ENCODE results near the gene BET1L. TPM values are rescaled to one million over a fixed set of nuclear protein-coding genes. Genes with fewer than 3 reads are reported as not detected.

The BET1L gene
- 15.8 and 19.8 TPM in 2 replicates for total RNA-seq

GRCh38 chr11:207208-207862, at the start of gene BET1L, which contains the start of gene RIC8A:
TSS of gene BET1L (minus strand) at chr11:207399. CDS start at chr11:207321, 78 bp downstream.
TSS of gene RIC8A (plus strand) at chr11:207708. CDS start at chr11:208855, 1,147 bp downstream.

GRCh38 chr11:236774-237767, 29.9 kb upstream of the BET1L start, which contains the start of gene PSMD13:
TSS of gene PSMD13 (plus strand) at chr11:236976. CDS start at chr11:237050, 74 bp downstream.

DNA sequence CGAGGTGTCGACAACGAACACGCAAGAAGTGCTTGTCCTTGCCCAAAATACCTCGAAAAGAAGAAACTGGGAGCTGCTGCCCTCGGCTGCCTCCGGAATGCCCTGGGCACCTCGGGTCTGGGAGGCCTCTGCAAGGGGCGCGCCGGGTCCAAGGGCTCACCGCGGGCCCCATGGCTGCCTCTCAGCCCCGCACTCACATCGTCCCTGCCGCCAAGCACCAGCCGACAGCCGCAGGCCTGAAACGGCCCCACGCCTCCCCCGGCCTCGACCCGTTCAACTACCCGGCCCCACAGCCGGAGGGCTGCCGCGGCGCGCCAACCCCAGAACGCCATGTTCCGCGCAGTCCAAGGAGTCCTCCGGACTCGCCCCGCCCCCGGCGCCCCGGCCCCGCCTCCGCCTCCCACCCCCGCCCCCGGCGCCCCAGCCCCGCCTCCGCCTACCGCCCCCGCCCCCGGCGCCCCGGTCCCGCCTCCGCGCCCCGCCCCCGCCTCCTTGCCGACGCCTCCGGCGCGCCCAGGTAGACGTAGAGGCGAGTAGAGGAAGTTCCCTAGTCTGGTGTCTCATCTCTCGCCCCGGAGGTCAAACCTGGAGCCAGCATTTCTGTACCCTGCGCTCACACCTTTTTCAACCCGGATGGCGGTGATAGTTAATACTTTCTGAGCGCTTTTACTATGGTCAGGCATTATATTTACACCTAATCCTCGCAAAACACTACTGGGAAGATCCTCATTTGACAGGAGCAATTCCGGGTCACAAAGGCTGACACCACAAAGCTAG, 29.0 kb upstream of the BET1L start, which contains the start of gene SIRT3:
Gene SIRT3 (minus strand): TSS at position 346 of the 777 bp plus-strand sequence. CDS start 14 bp downstream, at position 332.

DNA sequence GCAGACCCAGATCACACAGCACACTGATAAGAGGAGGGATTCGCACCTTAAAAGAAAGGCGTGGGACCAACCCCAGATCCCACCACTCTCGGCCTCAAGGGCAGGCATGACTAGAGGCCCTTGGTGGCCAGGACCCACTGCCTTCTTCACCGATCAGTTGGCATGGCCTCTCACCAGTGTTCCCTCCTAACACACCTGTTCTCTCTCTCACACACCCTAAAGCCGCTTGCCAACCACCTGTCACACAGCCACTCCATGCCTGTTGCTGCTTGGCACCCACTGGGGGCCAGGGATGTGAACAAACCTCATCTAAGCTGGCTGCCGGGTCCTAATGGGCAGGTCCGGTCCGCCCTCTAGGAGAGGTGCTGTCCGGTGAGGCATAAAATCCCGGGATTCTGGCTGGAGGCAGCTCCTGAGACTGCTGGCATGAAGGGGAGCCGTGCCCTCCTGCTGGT, 14.5 kb downstream of the BET1L start, which contains the start of gene SCGB1C1:
Gene SCGB1C1 (plus strand): TSS at position 405 of the 455 bp plus-strand sequence. CDS start 22 bp downstream, at position 427.

Other genes with a start within 250 kb of the BET1L start
- not detected in 2 replicates for gene SCGB1C1, start 14.3 kb downstream of the BET1L start, total RNA-seq
- 155 and 193 TPM in 2 replicates for gene RIC8A, start 309 bp upstream of the BET1L start, total RNA-seq
- 5.8 and 10.2 TPM in 2 replicates for gene SIRT3, start 28.9 kb upstream of the BET1L start, total RNA-seq
- gene PSMD13, start 29.6 kb upstream of the BET1L start, total RNA-seq: 139 and 151 TPM in 2 replicates
- not detected in 2 replicates for gene NLRP6, start 71.0 kb upstream of the BET1L start, total RNA-seq
- gene PGGHG, start 81.7 kb upstream of the BET1L start, total RNA-seq: 7.5 and 14.0 TPM in 2 replicates
- gene IFITM5, start 92.1 kb upstream of the BET1L start, total RNA-seq: not detected in 2 replicates
- 57.8 and 90.5 TPM in 2 replicates for gene IFITM2, start 100.4 kb upstream of the BET1L start, total RNA-seq
- gene IFITM1, start 106.6 kb upstream of the BET1L start, total RNA-seq: 49.6 and 79.5 TPM in 2 replicates
- gene IFITM3, start 113.5 kb upstream of the BET1L start, total RNA-seq: 75.0 and 101 TPM in 2 replicates
- gene B4GALNT4, start 162.1 kb upstream of the BET1L start, total RNA-seq: 1.9 and 3.6 TPM in 2 replicates
- gene PKP3, start 186.8 kb upstream of the BET1L start, total RNA-seq: 1.3 and 1.6 TPM in 2 replicates
- gene SIGIRR, start 207.6 kb upstream of the BET1L start, total RNA-seq: 13.1 and 13.8 TPM in 2 replicates
- gene ANO9, start 234.6 kb upstream of the BET1L start, total RNA-seq: not detected in 2 replicates
- 30.9 and 42.6 TPM in 2 replicates for gene PTDSS2, start 242.9 kb upstream of the BET1L start, total RNA-seq

All from smooth muscle cell of bladder (primary cell).